ENCODE measurements around the gene TRANK1.
"Not testable (repeated sequence)": the region's sequence is repeated elsewhere in the genome, so short reads cannot be mapped to it uniquely, and the experiment has no call there.

Gene TRANK1

DNA sequence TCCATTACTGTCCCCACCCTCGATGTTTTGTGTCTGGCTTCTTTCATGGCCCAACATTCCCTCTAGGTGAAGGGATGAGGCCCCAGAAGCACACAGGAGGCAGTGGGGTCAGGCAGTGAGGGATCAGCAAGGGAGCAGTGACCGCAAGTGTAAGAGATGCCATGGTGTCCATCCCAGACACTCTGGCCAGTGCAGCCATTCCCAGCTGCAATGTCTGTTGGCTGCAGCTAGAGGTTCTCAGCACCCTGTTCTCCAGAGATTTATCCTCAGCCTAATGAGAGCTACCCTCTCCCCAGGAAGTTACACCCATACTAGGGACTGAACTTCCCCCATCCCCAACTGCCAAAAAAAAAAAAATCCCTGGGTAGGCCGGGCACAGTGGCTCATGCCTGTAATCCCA is 40.2 kb downstream of the TRANK1 start:
- H3K27ac ChIP-seq: no peak overlapping the region
- TF ChIP-seq, protein P1, sequence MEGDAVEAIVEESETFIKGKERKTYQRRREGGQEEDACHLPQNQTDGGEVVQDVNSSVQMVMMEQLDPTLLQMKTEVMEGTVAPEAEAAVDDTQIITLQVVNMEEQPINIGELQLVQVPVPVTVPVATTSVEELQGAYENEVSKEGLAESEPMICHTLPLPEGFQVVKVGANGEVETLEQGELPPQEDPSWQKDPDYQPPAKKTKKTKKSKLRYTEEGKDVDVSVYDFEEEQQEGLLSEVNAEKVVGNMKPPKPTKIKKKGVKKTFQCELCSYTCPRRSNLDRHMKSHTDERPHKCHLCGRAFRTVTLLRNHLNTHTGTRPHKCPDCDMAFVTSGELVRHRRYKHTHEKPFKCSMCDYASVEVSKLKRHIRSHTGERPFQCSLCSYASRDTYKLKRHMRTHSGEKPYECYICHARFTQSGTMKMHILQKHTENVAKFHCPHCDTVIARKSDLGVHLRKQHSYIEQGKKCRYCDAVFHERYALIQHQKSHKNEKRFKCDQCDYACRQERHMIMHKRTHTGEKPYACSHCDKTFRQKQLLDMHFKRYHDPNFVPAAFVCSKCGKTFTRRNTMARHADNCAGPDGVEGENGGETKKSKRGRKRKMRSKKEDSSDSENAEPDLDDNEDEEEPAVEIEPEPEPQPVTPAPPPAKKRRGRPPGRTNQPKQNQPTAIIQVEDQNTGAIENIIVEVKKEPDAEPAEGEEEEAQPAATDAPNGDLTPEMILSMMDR (conservative IDR thresholded peaks at IDR 0.05): peak; percentile 83

DNA sequence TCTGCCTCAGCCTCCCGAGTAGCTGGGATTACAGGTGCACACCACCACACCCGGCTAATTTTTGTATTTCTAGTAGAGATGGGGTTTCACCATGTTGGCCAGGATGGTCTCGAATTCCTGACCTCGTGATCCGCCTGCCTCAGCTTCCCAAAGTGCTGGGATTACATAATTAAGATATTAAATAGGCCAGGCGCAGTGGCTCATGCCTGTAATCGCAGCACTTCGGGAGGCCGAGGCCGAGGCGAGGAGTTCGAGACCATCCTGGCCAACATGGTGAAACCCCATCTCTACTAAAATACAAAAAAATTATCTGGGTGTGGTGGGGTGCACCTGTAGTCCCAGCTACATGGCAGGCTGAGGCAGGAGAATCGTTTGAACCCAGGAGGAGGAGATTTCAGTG is 40.8 kb downstream of the TRANK1 start:
- H3K27ac ChIP-seq: not testable (repeated sequence)

DNA sequence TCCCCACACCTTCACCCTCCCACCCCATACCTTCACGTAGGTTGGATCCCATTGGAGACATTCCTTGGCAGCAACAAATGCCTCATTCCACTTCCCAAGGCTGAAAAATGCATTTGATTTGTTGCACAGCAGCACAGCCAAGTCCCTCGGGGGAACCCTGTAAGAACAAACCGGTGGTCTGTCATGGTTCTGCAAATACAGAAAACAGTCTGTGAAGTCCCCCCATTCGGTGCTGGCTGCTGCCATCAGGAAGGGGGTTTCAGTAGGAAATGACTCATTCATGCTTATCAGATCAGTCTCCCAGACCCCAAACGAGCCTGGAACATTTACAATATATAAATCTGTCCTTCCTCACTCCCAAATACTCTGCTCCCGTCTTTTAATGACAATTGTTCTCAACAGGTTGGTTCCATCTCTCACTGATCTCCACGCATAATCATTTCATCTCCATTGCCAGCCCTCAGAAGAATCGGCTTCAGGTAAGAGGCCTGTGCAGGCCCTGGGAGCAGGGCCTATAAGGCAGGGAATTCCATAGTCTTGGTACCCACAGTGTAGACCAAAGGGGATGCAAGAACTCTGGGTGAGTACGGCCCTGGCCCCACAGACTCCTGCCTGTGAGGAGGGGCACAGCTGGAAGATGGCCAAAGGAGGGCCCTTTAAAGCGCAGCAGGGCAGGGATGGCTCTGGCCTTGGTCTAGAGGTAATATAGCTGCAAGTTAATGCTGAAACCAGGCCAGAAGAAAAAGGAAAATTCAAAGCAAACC is 41.6 kb downstream of the TRANK1 start:
- no peak overlapping the region for H3K27ac ChIP-seq

DNA sequence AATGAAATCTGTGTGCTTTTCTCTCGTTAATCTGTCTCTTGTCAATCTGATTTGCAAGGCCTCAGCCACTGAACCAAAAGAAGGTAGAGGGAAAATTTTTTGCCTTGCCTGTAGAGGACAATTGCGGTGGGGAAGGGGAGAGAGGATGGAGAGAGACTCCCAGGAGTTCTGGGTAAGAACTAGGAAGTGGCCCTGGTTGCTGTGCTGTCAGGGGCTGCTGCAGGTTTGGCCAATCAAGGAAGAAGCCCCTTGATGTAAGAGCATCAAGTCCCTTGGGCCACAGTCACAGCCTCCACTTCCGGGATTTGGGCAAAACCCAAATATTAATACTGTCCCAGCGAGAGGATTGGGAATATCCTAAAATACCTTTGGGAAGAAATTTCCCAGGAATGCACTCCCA is 43.3 kb downstream of the TRANK1 start:
- TF ChIP-seq, protein P1 (conservative IDR thresholded peaks at IDR 0.05): no peak
- no peak overlapping the region for H3K27ac ChIP-seq

More for the DNA sequence above, 41.6 kb downstream of the TRANK1 start:
- TF ChIP-seq, protein P1 (conservative IDR thresholded peaks at IDR 0.05): no peak

DNA sequence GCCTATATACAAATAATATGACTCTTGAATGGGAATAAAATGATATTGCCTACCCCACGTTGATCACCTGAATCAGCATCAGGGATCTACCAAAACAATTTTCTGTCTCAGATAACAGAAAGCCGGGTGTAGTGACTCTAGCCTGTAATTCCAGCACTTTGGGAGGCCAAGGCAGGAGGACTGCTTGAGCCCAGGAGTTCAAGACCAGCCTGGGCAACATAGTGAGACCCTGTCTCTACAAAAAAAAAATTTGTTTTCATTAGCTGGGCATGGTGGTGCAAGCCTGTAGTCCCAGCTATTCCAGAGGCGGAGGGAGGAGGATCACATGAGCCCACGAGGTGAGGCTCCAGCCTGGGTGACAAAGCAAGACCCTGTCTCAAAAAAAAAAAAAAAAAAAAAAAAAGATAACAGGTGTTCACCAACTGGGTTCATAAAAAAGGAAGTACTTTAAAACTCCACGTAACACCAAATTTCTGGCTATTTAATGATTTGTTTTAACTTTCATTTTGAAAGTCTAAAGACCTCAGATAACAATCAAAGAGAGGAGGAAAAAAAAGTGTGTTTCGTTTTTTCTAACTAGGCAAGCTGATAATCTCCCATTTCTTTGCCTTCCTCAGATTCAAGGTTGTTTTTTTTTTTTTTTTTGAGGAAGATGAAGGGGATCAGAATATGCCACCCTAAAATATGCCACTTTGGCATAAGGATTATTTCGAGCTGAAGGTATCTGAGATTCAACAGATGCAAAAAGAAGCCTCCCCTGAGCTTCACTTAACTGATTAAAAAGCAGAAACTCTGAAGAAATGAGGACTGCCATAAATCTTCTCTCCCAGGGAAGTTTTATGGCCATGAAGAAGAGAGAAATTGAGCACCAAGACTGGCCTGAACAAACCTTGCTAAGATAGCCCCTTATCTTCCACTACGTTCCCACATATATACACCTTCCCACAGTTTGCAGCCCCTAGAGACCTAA is 44.1 kb downstream of the TRANK1 start:
- TF ChIP-seq, protein P1 (conservative IDR thresholded peaks at IDR 0.05): no peak
- no peak overlapping the region for H3K27ac ChIP-seq

DNA sequence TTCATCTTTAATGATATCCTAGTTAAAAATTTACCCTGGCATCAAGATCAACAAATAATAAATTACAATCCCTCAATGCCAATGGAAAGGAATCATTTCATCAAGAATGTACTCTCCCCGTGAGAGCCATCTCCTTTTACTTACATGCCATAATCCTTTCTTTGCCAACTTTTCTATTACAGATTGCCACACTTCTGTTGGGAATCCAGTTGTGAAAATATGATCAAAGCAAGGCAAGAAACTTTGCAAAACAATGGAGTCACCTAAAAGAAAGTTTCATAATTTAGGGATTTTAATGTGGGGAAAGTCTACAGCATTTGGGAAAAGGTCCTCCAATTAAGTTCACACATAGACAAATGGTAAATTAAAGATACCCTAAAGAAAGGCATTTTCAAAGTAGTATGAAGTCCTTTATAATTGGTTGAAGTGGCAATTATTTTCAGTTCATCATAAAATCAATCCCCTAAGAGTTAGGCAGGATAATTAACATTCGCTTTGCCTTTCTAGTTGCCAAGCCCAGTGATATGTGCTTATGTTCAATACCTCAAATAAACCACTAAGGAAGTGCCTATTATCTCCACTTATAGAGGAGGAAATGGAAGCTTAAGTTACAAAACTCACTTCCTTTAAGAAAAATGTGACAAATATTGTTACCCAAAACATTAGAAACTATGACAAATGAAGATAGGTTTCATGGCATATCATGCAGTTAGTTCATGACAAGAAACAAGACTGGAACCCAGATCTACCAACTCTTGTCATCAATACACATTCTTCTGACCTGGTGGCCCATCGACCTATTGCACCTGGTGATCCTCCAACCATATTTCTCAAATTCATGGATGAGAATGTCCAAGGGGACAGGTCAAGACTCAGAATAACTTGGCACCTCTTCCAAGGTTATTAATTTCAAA is 49.1 kb downstream of the TRANK1 start:
- no peak overlapping the region for H3K27ac ChIP-seq
- TF ChIP-seq, protein P1 (conservative IDR thresholded peaks at IDR 0.05): no peak

DNA sequence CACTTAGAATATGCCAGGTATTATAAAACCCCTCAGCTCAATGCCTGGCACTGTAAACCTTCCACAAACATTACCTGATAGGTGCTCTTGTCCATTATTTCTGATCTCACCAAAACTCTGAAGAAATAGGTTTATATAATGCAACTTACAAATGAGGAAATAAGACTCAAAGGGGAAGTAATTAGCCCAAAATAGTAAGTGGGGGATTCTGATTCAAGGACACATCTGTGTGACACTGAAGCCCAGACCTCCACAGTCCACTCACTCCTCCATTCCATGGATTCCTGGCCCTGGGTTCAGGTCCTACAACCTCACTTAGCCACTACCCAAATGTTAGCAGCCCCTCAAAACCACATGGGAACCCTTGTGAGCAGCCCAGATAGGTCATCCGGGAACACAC is 49.9 kb downstream of the TRANK1 start:
- TF ChIP-seq, protein P1 (conservative IDR thresholded peaks at IDR 0.05): no peak
- no peak overlapping the region for H3K27ac ChIP-seq

All from VCaP (cell line).